ENCODE data around the gene AMN.

The AMN gene

DNA sequence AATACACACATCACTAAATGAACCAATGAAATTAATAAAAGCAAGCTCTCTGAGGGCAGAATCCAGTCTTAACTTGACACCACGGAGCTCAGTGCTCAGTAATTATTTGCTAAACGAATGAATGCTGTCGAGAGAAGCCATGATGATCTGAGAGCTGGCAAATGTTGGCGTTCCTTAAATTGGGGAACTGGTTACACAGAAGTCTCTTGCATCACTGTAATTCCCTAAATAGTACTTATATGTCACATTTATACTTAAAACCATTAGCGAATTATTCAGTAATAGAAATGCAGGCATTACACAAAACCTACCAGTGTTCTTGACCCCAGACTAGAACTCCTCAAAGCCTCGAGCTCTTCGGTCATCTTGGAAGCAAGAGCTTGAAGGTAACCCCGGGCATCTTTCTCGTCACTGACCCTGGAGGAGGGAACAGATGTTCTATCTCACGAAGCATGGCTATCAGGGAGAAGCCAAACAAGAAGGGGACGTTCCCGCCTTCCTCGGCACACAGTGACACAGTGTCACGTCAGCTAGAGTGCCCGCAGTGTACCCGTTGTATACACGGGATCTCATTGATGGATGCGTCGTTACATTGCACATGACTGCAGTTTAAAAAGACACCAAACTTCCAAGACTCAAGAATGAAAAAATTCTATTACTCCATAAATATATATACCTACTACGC lies 43.6 kb downstream of the AMN start:
- no peak for DNase-seq (ENCODE audit: low read depth in 3 of 3)

- no peak for DNase-seq (ENCODE audit: low read depth in 3 of 3)
Observed at GRCh38 chr14:102966681-102967505, 44.4 kb downstream of the AMN start.

GRCh38 chr14:102967506-102967795 lies 45.0 kb downstream of the AMN start:
- no peak for DNase-seq (ENCODE audit: low read depth in 3 of 3)

GRCh38 chr14:102968306-102968705 lies 45.8 kb downstream of the AMN start:
- DNase-seq (ENCODE audit: low read depth in 3 of 3) = no peak

DNA sequence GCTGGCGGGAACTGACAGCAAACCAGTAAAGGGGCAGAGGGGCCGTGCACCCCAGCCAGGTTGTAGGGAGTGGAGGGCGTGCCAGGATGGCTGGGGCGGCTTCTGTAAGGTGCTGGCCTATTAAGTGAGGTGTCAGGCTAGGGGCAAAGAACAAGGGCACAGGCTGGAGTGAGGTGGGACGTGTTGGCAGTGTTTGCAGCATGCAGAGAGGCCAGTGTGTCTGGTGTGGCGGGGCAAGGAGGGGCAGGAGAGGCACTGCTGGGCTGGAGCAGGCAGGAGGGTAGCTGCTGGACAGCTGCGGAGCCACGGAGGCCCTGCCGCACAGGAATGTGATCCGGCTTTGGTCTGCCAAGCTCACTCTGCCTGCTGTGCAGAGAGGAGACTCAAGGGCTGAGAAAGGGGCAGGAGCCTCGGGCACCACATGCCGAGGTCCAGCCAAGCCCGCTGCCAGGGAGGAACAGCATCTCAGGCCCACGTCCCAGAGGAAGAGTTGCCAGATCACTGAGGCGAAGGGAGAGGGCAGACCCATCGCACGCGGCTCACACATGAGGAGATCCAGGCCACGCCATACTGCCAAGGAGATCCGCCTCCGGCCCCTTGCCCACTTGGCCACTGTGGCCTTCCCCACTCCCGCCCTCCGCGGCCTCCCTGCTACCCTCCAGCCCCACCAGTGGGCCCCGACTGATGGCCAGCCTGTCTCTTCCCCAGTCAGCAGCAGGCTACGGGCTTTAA lies 46.8 kb downstream of the AMN start:
- DNase-seq (ENCODE audit: low read depth in 3 of 3) = no peak

- DNase-seq (ENCODE audit: low read depth in 3 of 3) = no peak
Observed at GRCh38 chr14:102969901-102970300, 47.4 kb downstream of the AMN start.

DNA sequence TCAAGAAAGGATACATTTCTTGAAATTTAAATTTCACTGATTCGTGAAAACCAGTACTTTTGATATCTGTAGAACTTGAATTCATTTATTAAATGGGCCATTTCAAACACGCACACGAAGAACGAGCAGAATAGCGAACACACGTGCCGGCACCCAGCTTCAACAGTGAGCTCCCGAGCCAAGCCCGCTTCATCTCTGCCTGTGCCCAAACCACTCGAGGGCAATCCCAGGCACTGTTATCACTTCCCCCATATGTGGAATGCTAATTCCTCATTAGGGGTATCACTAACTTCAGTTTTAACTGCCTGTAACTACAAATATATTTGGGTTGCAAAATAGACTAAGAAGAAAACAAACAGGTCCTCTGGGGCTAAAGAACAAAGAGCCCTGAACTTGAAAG lies 48.0 kb downstream of the AMN start:
- DNase-seq (ENCODE audit: low read depth in 3 of 3) = no peak

- no peak for DNase-seq (ENCODE audit: low read depth in 3 of 3)
Observed at GRCh38 chr14:102971314-102971713, 48.9 kb downstream of the AMN start.

DNA sequence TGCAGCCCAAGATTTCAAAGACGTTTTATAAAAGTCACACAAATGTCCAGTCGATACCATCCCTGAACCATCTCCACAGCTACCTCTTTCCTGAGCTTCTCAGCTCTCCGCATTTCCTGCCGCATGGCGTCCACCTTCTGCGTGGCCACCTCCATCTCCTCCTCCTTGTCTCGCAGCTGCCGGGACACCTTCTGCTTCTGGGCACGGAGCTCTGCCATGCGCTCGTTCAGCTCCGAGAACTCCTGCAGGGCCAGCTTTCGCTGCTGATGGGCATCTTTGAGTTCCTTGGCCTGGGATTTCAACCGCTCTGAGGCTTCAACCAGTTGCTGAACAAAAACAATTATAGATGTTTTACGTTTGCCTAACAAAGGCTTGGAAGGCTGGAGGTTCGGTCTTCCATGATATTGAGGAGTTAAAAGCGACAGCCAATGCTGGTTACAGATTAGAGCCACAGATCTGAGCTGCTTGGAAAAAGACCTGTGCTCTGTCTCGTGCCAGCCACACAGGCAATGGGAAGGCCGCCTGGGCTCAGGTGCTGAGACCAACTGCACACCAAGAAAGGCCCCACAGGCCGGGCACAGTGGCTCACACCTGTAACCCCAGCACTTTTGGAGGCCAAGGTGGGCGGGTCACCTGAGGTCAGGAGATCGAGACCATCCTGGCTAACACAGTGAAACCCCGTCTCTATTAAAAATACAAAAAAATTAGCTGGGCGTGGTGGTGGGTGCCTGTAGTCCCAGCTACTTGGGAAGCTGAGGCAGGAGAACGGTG lies 49.6 kb downstream of the AMN start:
- DNase-seq (ENCODE audit: low read depth in 3 of 3) = no peak

GRCh38 chr14:102973706-102974285 lies 51.3 kb downstream of the AMN start:
- no peak for DNase-seq (ENCODE audit: low read depth in 3 of 3)

DNA sequence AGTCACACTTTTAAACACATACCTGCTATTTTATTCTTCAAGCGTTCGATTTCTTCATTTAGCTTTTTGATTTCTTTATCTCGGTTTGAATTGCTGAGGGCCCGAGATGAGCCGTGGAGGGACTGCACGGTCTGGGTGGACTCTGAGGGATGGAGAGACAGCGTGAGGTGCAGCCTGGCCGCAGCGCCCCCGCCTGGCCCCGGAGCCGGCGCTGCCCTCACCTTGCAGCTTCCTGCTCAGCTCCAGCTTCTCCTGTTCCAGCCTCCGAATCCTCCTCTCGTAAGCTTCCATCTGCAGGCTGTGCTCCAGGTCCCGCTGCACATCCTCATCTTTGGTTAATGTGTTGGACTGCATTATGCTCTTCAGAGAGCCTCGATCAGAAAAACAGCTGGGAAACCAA lies 53.2 kb downstream of the AMN start:
- DNase-seq (ENCODE audit: low read depth in 3 of 3) = no peak

- DNase-seq (ENCODE audit: low read depth in 3 of 3) = no peak
Observed at GRCh38 chr14:102977475-102977874, 55.0 kb downstream of the AMN start.

DNA sequence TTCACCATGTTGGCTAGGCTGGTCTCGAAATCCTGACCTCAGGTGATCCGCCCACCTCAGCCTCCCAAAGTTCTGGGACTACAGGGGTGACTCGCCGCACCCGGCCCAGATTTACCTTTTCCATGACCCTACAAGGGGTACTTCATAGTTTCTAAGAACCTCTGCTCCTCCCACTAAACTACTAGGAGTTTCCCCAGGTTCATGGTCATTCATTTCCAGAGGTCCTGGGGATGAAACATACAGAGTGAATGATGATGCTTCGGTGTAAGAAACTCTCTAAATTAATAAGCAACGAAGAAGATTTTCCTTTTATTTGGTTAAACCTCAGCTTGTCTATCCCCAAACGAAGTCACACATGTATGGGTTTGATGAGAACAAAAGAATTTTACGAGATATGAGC lies 56.9 kb downstream of the AMN start:
- DNase-seq (ENCODE audit: low read depth in 3 of 3) = peak in 1 of 3 experiments; percentile 16

GRCh38 chr14:102980409-102980810 lies 57.9 kb downstream of the AMN start:
- no peak for DNase-seq (ENCODE audit: low read depth in 3 of 3)

All from stimulated activated CD4-positive, alpha-beta T cell treated with anti-CD3 and anti-CD28 coated beads, TNF-alpha, amount 100 ng/mL, for 24 hours (primary cell).